Stomach (tissue), 9 donors: ENCODE results near the gene MCF2L2. TPM values are rescaled to one million over a fixed set of nuclear protein-coding genes. Genes with fewer than 3 reads are reported as not detected.

Experiments used
- DNase-seq, 2 donors: peaks; one replicate each; pipeline versions ENCODE4 v3.0.0 to v3.0.0-alpha.2; 2013 to 2019
- H3K27ac ChIP-seq, 5 donors: fragments of 200-600 bp in 4 of 5; sonication (generic) in 4 of 5; one replicate each; pipeline ENCODE4 v1.5.1; 2013 to 2019; ENCODE audit warnings: mild to moderate bottlenecking in 1 of 5, moderate library complexity in 1 of 5
- H3K27me3 ChIP-seq, 3 donors: fragments of 200-600 bp; sonication (generic); one replicate each; pipeline ENCODE4 v1.5.1; 2017 to 2019; ENCODE audit warnings: mixed run types in 1 of 3
- H3K36me3 ChIP-seq, 4 donors: fragments of 200-600 bp; sonication (generic); 1 replicate in 3 of 4; 2 replicates in 1 of 4; pipeline ENCODE4 v1.5.1; 2016 to 2019
- H3K4me1 ChIP-seq, 4 donors: fragments of 200-600 bp; sonication (generic); one replicate each; pipeline ENCODE4 v1.5.1; 2016 to 2019
- H3K4me3 ChIP-seq, 4 donors: fragments of 200-600 bp; sonication (generic) in 3 of 4; one replicate each; pipeline ENCODE4 v1.5.1; 2016 to 2019; ENCODE audit warnings: mild to moderate bottlenecking in 1 of 4
- H3K9me3 ChIP-seq, 4 donors: fragments of 200-600 bp; sonication (generic); one replicate each; pipeline ENCODE4 v1.5.1; 2016 to 2019
- EP300 ChIP-seq: sonication (generic); formaldehyde crosslinking; IDR thresholded peaks from one replicate; pipeline ENCODE4 v1.6.1; 2017; ENCODE audit warnings: antibody characterized with exemption
- POLR2A ChIP-seq, 4 donors: fragments of 450-650 bp; IDR thresholded peaks; one replicate each; pipeline ENCODE4 v1.6.1; 2016; ENCODE audit warnings: antibody characterized with exemption in 4 of 4, control low read depth in 2 of 4, mild to moderate bottlenecking in 1 of 4, moderate library complexity in 1 of 4
- POLR2AphosphoS5 ChIP-seq, 3 donors: sonication (generic); formaldehyde crosslinking; IDR thresholded peaks; one replicate each; pipeline ENCODE4 v1.6.1; 2016; ENCODE audit warnings: antibody characterized with exemption in 3 of 3
- WGBS, 5 donors: extraction: QIAGEN DNeasy Blood & Tissue Kit in 3 of 5; methylation state at CpG; one replicate each; pipeline versions ENCODE4 v1.1.5 to v1.1.7; 2013 to 2018; 5-methylcytosine and 5-hydroxymethylcytosine counted together
- intact Hi-C: fragments of 100-400 bp; cut with DNase I; formaldehyde crosslinking; loops from one replicate; pipeline ENCODE4 v1.15.1; 2023; ENCODE audit warnings: low total_unique reads
- polyA plus RNA-seq, 3 donors: library from polyadenylated mRNA; stranded (reverse); fragments of 200-250 nt; gene quantifications; one replicate each; pipeline ENCODE4 v1.2.3, GENCODE V29; 2013
- total RNA-seq, 5 donors: library from RNA; depleted of rRNA; stranded (reverse); fragments of >200 nt; gene quantifications; one replicate each; pipeline versions ENCODE4 v1.1.0 to v1.2.3, GENCODE V29; 2014 to 2016
- TF ChIP-seq, protein P1 (sequence below), 7 experiments: fragments of 450-650 bp in 4 of 7; fragments of 200-600 bp in 3 of 7; sonication (generic) in 3 of 7; IDR thresholded peaks; one replicate each; pipeline ENCODE4 v1.5.1; 2016 to 2019; ENCODE audit warnings: antibody characterized with exemption in 7 of 7, control low read depth in 2 of 7, mild to moderate bottlenecking in 1 of 7
- donor health status: healthy with polysubstance abuse.
- donor health status: Bipolar disorder and iron deficiency.
- donor health status: healthy.

MCF2L2 gene
- total and polyA plus RNA-seq, 8 donors = 0.05 to 2.0 (median 0.22) TPM; not detected in 2

- Histone ChIP-seq H3K4me1 (peaks cover 0 to 6% (median 2%) of the 10 kb centered on the region in 4 donors), H3K4me3 (no peak overlapping the region), H3K36me3 (no peaks in the 10 kb centered on the region), H3K9me3 (no peaks in the 10 kb centered on the region), H3K27me3 (no peaks in the 10 kb centered on the region), H3K27ac (no peak overlapping the region)
- no peak for TF ChIP-seq POLR2A (IDR thresholded peaks at IDR 0.05)
- TF ChIP-seq, protein P1, sequence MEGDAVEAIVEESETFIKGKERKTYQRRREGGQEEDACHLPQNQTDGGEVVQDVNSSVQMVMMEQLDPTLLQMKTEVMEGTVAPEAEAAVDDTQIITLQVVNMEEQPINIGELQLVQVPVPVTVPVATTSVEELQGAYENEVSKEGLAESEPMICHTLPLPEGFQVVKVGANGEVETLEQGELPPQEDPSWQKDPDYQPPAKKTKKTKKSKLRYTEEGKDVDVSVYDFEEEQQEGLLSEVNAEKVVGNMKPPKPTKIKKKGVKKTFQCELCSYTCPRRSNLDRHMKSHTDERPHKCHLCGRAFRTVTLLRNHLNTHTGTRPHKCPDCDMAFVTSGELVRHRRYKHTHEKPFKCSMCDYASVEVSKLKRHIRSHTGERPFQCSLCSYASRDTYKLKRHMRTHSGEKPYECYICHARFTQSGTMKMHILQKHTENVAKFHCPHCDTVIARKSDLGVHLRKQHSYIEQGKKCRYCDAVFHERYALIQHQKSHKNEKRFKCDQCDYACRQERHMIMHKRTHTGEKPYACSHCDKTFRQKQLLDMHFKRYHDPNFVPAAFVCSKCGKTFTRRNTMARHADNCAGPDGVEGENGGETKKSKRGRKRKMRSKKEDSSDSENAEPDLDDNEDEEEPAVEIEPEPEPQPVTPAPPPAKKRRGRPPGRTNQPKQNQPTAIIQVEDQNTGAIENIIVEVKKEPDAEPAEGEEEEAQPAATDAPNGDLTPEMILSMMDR (IDR thresholded peaks at IDR 0.05) = no peak
- no peak for TF ChIP-seq EP300
- intact Hi-C loops = no loop called here
- 60 to 67% (median 62%) methylated on average over 3 of the region's 3 CpGs for WGBS, 5 donors
- DNase-seq = no peak
Measured at GRCh38 chr3:183331498-183331897, 96.9 kb downstream of the MCF2L2 start.

DNA sequence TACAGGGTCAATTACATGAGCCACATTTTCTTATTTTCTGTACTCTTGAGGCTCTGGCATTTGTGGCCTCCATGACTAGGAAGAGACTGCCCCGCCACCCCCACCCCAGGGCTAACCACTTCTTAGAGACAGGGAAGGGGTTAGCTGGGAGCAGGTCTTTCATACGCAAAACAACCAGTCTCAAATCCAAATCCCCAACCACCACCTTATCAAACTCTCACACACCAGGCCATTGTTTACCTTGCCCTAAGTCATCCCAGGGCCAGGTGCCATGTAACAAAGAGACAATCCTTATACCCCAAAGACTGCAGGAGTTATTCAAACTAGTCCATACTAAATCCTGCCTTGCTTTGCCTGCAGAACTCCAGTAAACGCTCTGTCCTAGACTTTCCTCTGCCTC, 97.5 kb downstream of the MCF2L2 start:
- WGBS, 5 donors = 59 to 72% (median 67%) methylated on average over 3 of the region's 3 CpGs
- TF ChIP-seq, protein P1 (IDR thresholded peaks at IDR 0.05) = no peak
- TF ChIP-seq POLR2AphosphoS5 (IDR thresholded peaks at IDR 0.05) (no peak), EP300 (no peak), POLR2A (IDR thresholded peaks at IDR 0.05) (no peak)

DNA sequence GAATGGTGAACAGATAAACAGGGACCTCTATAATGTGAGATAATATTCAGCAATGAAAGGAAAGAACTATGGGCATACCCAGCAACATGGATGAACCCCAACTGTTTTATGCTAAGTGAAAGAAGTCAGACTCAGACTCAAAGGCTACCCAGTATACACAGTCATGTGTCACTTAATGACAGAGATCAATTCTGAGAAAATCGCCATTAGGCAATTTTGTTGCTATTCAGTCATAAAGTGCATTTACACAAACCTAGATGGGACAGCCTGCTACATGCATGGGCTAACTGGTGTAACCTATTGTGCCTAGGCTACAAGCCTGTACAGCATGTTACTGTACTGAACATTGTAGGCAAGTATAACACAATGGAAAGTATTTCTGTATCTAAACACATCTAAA, 98.9 kb downstream of the MCF2L2 start:
- 85 to 100% (median 94%) methylated on average over 1 of the region's 1 CpG for WGBS, 5 donors
- TF ChIP-seq EP300 = no peak
- TF ChIP-seq, protein P1 (IDR thresholded peaks at IDR 0.05) = no peak
- no peak for TF ChIP-seq POLR2A (IDR thresholded peaks at IDR 0.05)
- TF ChIP-seq POLR2AphosphoS5 (IDR thresholded peaks at IDR 0.05) = no peak

More for the DNA sequence above, 97.5 kb downstream of the MCF2L2 start:
- intact Hi-C loops = no loop called here
- Histone ChIP-seq H3K27ac (no peak overlapping the region), H3K9me3 (no peaks in the 10 kb centered on the region), H3K27me3 (no peaks in the 10 kb centered on the region), H3K36me3 (no peaks in the 10 kb centered on the region), H3K4me1 (peaks cover 0 to 6% (median 2%) of the 10 kb centered on the region in 4 donors), H3K4me3 (no peak overlapping the region)
- no peak for DNase-seq

GRCh38 chr3:183328823-183329222, 99.6 kb downstream of the MCF2L2 start:
- WGBS, 5 donors = 12 to 33% (median 26%) methylated on average over 1 of the region's 1 CpG
- Histone ChIP-seq H3K9me3 (no peaks in the 10 kb centered on the region), H3K36me3 (no peaks in the 10 kb centered on the region), H3K27me3 (no peaks in the 10 kb centered on the region), H3K4me3 (no peak overlapping the region), H3K4me1 (peaks cover 0 to 6% (median 2%) of the 10 kb centered on the region in 4 donors), H3K27ac (no peak overlapping the region)
- no peak for DNase-seq
- TF ChIP-seq POLR2A (IDR thresholded peaks at IDR 0.05) (no peak), POLR2AphosphoS5 (IDR thresholded peaks at IDR 0.05) (no peak), EP300 (no peak)
- TF ChIP-seq, protein P1 (IDR thresholded peaks at IDR 0.05) = no peak
- intact Hi-C loops = no loop called here

More for the DNA sequence above, 98.9 kb downstream of the MCF2L2 start:
- Histone ChIP-seq H3K36me3 (no peaks in the 10 kb centered on the region), H3K4me1 (peaks cover 0 to 6% (median 2%) of the 10 kb centered on the region in 4 donors), H3K4me3 (no peak overlapping the region), H3K27me3 (no peaks in the 10 kb centered on the region), H3K9me3 (no peaks in the 10 kb centered on the region), H3K27ac (no peak overlapping the region)
- intact Hi-C loops = no loop called here
- no peak for DNase-seq
